T-helper 9 cell (primary cell): ENCODE results near the gene UBXN4.

Experiments used
- DNase-seq: peaks from one replicate; pipeline ENCODE4 v3.0.0-alpha.2; 2020

UBXN4 gene

DNA sequence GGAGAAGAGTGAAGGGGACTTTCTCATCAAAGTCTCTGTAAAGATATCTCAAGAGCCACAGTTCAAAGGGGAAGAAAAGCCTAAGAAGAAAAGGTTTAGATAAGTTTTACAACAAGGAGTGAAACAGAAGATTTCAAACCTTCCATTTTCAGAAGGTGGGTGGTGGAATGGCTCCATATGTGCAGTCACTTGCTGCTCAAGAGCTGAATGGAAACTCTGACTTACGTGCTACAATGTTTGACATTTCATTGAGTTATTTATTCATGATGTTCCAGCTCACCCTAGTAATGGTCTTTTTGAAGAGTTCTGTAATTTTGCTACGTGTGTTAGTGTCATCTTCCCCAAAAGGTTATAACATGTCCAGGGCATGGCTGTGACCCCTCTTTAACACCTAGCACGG, 73.6 kb downstream of the UBXN4 start:
- DNase-seq: no peak

DNA sequence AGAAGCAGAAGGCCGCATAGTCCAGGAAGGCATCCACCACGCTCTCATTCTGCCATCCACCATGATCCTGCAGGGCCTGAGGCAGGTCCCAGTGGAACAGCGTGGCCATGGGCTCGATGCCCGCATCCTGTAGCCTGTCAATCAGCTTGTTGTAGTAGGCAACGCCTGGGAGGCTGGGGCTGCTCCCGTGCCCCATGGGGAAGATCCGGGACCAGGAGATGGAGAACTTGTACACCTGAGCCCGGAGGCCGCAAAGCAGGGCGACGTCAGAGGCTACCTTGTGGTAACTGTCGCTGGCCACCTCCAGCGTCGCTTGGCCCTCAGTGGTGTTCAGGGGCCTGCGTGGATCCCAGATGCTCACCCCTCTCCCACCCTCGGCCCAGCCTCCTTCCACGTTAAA, 75.8 kb downstream of the UBXN4 start:
- DNase-seq: no peak

DNA sequence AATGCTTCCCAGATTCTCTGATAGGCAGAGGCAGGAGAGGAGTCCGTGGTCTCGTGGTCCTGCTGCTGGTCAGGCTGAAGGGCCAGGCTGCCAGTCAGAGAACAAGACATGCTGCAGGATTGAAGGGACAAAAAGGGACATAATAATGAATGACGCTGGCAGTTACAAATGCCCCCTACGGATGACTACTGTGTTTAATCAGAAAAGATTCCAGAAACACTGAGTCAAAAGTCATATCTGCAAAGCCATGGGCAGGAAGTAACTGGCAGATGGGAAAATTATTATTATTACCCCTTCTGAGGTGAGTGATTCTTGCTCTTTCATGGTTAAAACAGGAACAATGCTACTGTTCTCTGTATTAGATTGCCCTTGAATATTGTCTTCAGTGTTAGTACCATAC, 76.3 kb downstream of the UBXN4 start:
- no peak for DNase-seq

DNA sequence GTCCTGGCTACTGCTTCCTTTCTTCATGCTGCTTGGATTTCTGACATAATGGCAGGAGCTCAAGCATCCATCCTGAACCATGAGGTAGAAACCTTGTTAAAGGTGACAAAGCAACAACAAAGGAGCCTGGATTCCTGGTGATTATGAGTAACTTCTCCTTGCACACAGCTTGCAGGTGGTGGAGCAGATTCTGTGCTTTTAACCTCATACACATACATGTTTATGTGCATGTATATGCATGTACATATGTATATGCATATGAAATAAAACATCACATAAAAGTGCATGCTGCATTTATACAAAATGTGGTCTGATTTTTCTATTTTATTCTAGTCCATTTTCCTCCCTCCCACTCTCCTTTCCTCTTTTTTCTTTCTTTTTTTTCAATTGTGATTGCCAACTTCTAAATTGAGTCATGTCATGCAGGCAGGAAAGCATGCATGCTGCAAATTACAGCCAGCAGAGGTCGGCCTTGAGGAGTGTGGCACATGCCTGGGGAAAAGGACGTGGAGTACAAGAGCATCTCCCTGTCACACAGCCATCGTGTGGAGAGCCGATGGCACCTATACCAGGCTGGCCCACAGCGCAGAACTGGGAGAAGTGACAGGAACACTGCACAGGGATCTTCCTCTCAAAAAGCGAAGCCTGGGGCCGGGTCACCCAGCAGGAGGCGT, 77.4 kb downstream of the UBXN4 start:
- no peak for DNase-seq

DNA sequence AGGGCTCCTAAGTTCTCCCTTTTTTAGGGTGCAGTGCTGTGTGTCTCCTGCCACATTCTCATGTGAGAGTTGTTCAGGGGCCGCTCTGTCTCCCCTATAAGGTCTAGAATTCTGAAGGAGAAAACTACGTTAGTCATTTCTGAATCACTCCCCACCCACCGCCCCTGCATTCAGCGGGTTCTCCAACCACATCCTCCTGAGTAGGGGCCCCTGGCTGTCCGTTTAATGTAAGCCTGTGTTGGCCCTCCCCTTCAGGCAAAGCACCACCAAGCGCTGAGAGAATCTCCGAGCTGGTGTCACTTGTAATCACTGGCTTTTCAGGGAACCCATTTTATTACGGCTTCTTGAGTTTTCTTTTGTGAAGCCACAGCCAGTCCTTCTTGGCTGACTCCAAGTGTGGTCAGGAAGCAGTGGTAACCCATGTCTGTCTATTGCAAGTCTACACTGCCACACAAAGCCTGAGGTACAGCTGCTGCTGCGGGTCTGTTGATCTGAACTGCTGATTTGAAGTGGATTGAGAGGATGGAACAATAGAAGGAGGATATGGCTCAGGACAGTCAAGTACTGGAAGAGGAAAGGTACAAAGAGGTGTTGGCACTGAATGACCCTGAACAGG, 78.5 kb downstream of the UBXN4 start:
- no peak for DNase-seq

DNA sequence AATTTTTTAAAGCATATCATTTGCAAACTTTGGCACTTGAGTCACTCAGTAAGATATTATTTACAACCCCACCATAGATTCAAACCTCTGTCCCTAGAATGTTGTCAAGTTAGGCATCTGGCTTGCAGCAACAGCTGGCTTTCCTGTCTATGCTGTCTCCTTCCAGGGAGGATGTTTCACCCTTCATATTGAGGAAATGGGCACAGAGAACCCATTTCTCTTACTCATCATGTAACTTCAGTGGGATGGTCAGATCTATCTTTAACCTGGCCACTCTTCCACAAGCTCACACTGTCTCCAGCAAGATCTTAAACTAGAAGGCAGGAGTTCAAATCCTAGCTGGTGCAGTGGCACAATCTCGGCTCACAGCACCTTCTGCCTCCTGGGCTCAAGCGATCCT, 79.5 kb downstream of the UBXN4 start:
- DNase-seq: no peak

DNA sequence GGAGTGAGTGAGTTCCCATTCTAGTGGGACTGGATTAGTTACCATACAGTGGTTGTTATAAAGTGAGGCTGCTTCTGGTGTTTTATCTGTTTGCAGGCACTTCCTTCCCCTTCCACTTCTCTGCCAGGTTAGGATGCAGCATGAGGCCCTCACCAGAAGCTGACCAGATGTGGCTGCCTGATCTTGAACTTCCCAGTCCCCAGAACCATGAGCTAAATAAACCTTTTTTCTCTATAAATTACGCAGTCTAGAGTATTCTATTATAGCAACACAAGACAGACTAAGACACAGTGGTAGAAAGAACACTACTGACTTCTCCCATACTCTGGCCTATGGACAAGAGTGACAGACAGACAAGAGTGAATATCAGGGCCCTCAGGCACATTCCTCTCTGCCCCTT, 81.2 kb downstream of the UBXN4 start:
- DNase-seq: no peak

DNA sequence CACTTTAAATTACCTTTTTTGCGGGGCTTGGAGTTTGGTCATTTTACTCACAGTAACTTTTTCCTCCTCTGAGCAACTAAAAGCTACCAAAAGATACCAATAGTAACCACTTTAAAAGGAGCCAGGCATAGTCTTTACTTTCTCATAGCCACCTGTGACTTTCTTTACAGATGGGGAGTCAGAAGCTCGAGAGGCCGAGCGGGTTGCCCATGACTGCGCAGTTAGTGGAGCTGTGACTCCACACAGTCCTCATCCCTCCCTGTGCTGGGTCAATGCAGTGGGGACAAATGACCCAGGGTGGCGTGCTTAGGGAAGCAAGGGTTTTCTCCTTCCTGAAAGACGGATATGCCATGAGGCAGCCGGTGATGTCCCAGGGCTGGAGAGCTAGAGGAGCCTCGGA, 83.5 kb downstream of the UBXN4 start:
- DNase-seq: no peak

DNA sequence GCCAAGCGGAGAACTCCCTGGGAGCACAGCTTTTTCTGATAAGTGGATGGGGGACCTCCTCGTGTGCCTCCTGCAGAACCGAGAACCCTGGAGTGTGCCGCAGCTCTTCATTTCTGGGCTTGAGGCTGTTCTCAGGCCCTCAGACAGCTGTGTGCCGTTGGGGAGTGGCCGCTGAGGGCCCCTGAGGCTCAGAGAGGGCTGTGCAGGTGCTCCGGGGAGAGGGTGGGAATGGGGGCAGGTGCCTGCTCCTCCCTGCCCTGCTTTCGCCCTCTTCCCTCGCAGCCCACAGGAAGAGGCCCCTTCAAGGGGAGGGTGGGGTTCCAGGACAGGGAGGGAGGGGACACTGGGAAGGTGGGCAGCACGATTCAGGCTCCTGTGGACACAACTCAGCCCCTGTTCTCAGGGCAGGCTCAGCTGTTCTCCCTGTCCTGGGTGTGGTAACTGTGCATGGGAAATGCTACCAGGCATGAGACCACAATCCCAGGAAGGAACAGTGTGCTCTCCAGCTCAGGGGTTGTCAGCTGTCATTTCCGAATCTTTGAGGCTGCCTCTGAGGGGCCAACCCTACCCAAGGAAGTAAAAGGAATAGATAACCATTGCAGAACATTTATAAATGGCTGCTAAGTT, 84.0 kb downstream of the UBXN4 start:
- no peak for DNase-seq

DNA sequence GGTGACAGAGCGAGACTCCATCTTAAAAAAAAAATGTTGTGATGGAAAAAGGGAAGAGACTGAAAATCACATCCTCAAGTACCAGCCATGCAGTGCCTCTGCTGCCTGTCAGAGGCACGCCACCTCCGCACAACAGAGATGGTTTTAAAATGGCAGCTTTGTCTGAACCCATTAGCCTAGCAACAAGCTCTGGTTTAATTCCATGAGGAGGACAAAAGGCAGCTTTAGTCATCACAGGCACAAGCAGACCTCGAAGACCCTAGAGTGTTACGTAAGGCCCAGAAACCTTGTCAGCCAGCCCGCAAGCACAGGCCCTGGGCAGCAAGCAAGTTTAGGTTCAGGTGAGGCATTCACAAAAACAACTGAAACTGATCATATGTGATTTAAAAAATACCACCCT, 84.9 kb downstream of the UBXN4 start:
- DNase-seq: no peak

DNA sequence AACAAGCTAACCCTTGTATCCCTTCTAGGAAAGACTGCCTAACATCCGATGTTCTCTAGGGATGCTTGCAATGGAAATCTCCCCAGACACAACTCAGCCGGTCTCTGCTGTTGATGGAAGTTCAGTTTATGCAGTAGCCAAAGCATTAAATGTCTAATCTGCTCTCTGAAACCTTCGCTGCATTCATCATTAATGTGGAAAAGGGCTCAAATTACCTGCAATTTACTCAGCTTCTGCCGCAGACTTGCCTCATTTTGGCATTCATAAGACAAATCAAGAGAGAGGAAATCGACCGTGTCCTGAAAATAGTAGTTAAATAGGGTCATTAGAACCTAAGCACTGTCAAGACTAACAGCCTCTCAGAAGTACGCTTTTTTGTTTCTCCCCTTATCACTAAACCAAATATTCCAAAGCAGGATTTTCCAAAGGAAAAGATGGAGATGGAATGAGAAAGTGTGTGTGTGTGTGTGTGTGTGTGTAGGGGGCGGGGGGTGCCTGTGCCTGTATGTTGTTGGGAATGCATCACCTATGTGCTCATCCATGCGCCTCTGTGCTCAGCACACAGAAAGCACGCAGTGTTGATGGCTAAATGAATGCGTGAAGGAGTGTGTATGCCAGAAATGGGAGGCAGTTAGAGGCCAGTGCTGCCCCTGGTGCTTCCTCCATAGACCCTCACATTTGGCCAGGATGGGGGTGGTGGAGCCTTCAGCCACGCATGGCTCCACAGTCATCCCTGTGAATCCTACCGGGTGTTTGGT, 87.9 kb downstream of the UBXN4 start:
- DNase-seq: no peak

DNA sequence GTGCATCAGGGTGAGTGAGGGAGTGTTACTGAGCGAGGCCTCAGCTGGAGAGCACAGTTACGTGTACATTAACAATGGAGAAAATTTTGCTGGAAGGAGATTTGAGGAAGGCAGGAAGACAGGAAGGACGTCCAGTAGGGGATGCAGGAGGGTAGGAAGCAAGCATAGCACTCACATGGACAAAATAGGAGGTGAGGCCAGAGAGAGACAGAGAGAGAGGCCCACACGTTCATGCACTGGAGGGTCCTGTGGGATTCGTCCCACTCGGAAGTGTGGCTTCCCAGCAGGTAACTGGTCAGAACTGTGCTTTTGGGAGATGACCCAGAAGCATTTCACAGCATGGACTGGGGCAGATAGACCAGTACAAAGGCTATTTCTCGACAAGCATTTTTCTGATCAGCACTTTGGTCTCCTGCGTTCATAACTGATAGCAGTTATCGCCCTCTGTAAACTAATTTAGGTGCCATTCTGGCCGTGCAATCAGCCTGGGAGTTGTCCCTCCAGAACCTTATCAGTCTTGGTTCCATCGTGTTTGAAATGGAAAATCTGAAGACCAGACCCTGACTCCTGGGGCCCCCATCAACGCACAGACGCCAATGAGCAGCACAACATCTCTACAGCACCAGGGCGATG, 89.6 kb downstream of the UBXN4 start:
- DNase-seq: no peak

DNA sequence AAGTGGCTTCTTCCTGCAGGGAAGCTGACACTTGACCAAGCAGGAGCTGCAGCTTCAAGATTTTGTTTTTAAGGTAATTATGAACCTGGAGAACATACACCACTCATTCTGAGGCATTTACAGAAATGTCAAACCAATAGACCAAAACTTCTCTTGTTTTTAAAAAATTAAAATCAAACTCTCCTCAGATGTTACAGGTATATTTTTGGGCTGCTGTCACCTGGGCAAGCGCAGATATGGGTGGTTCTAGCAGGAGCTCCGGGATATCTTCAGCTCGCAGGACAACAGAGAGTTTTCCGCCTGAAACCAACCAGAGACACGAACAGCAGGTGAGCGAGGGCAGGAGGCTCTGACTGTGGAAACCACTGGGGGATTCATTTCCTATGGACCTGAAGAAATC, 91.2 kb downstream of the UBXN4 start:
- no peak for DNase-seq
